ENCODE measurements around the gene PIP4K2B.

GRCh38 chr17:38724337-38724988 lies 74.9 kb downstream of the PIP4K2B start:
- TF ChIP-seq CTCF (conservative IDR thresholded peaks at IDR 0.05) (no peak), EZH2 (IDR thresholded peaks at IDR 0.05; ENCODE audit: low read depth) (no peak)
